Measurements from ENCODE around the gene FGD3.

The FGD3 gene

GRCh38 chr9:93057703-93058354 lies 110.5 kb downstream of the FGD3 start:
- peak; percentile 10 for DNase-seq

DNA sequence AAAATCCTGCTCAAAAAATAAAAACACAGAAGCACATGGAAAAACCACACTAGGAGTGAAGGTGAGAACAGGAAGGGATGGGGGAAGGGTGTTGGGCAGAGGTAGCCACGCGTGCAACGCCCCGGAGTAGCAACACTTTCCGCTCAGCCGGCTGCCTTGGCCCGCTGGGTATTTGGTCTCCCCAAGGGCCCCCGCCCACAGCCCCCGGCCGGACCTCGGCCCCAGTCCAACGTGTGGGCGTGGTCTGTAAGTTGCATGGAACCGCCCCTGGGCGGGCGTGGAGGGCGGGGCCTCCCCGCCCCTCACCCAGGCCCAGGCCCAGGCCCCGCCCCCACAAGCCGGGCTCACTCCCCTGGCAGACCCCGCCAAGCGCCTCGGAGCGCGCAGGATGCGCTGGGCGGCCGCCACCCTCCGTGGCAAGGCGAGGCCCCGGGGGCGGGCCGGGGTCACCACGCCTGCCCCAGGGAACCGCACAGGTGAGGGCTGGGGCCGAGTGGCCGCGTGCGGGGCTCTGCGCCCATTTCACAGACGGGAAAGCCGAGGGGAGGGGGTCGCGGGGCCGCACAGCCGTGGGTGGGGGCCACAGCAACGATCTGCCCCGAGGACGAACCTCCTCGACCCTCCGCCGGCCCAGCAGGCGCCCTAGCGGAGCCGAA lies 111.2 kb downstream of the FGD3 start, which contains the start of gene SUSD3:
TSS of gene SUSD3 (plus strand) at position 347 of the 656 bp plus-strand sequence. CDS start at position 389, 42 bp downstream.
- DNase-seq = peak; percentile 83

GRCh38 chr9:93059011-93059714 lies 111.8 kb downstream of the FGD3 start:
- DNase-seq = peak; percentile 49

- peak; percentile 29 for DNase-seq
These were observed 112.6 kb downstream of the FGD3 start for GRCh38 chr9:93059715-93060578.

- peak; percentile 22 for DNase-seq
These were observed 113.5 kb downstream of the FGD3 start for GRCh38 chr9:93060746-93061259.

- no peak for DNase-seq
These were observed 114.0 kb downstream of the FGD3 start for GRCh38 chr9:93061260-93061751.

DNA sequence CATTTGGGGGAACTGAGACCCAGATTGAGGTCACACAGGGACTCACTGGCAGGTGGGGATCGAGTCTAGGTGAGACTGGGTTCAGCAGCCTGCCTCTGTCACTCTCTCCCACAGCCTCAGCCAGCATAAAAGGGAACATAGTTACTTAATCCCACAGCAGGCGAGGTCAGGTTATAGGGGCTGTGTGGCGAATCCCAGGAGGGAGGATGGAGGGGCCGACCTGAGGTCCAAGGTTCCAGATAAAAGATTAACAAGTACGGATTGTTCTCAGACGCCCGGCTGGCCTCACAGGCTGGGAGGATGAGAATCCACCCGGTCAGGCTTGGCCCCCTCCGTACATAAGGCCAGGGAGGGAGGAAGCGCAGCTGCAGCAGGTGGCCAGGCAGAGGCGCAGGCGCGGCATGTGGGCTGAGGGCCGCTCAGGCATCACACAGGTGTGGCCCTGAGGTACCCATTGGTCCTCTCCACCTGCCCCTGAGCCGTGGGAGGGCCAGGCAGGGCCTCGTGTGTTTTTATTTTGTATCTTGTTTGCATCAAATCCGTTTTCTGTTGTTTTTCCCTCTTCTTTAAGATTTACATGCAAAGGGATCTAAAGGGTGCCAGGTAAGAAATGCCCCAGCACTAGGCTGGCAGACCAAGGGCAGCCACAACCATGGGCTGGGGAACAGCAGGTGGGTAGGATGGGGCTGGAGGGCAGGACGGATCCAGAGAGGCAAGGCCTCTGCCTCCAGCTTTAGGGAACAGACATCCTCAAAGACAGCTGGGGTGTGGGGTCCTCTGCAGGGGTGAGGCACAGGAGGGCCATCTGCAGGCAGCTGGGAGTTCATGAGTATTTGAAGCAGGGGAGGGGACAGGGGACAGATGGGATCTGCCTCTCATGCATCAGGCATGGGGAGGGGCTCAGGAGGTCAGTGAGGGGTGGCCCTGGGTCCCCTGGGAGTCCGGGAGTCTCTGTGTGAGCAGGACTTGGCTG lies 114.8 kb downstream of the FGD3 start:
- peak; percentile 57 for DNase-seq

GRCh38 chr9:93064392-93065134 lies 117.2 kb downstream of the FGD3 start:
- DNase-seq = peak; percentile 88

DNA sequence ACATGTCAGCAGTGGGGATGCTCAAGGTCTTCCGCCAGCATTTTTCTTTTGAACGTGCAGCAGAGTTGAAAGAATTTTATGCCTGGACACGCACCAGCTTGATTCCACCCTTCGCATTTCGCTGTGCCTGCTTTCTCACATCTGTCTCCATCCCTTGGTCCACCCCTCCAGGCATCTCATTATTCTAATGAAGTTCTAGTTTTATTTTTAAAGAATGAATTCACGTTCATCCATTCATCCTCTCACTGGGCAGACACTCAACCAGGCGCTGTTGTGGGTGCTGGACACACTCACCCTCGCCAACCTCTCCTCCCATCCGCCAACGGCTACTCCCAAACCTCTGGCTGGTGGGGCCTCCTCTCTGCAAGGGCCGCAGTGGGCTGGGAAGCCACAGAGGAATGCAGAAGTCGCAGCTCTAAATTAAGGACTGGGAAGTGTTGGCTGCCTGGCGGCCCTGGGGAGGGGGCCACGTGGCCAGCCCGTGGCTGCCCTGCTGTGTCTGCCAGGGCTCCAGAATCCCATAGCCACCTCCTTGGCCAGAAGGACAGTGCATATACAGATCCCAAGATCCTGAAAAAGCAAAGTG lies 117.9 kb downstream of the FGD3 start:
- DNase-seq = no peak

DNA sequence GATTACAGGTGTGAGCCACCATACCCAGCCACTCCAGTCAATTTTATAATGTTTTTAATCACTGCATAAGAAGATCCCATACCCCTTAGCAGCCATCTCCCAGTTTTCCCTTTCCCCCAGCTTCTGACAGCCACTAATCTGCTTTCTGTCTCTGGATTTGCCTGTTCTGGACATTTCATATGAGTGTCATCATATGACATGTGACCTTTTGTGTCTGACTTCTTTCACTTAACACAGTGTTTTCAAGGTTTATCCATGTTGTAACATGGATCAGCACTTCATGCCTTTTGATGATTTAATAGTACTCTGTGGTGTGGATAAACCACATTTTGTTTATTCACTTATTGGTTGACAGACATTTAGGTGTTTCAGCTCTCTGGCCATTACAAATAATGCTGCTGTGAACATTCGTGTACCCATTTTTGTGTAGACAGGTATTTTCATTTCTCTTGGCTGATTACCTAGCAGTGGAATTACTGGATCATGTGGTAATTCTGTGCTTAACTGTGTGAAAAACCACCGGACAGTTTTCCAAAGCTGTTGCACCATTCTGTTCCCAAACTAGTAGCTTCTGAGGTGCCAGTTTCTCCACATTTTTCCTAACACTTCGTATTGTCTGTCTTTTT lies 119.8 kb downstream of the FGD3 start:
- no peak for DNase-seq

DNA sequence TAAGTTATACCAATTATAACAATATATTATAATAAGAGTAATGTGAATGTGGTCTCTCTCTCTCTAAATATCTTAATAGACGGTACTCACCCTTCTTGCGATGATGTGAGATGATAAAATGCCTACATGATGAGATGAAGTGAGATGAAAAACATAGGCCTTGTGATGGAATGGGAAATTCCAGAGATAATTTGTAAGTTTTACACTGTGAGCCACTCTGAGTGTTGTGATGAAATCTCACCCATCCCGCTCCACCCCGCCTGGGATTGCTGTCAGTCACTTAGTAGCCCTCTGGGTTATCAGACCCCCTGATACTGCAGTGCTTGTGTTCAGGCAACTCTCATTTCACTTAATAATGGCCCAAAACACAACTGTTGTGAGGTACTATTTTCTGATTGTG lies 121.6 kb downstream of the FGD3 start:
- no peak for DNase-seq

- DNase-seq = no peak
These were observed 124.1 kb downstream of the FGD3 start for GRCh38 chr9:93071464-93071863.

- peak; percentile 52 for DNase-seq
These were observed 125.1 kb downstream of the FGD3 start for GRCh38 chr9:93072383-93072795.

GRCh38 chr9:93076101-93076791 lies 128.9 kb downstream of the FGD3 start:
- no peak for DNase-seq

- no peak for DNase-seq
These were observed 129.4 kb downstream of the FGD3 start for GRCh38 chr9:93076792-93077128.

DNA sequence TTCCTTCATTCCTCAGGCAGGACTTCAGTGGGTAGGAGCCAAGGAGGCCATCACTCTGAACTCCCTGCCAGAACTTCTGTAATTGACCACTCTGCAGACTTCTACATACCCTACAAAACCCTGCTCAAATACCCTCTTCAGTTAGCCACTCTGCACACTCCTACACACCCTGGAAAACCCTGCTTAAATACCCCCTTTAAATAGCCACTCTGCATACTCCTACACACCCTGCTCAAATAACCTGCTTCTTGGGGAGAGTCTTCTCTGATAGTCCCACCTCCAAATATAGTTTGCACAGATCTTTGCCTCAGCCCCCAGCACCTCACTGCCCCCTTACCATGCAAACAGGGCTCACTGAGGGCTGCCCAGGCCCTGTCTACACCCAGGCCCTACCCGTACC lies 130.0 kb downstream of the FGD3 start:
- no peak for DNase-seq

DNA sequence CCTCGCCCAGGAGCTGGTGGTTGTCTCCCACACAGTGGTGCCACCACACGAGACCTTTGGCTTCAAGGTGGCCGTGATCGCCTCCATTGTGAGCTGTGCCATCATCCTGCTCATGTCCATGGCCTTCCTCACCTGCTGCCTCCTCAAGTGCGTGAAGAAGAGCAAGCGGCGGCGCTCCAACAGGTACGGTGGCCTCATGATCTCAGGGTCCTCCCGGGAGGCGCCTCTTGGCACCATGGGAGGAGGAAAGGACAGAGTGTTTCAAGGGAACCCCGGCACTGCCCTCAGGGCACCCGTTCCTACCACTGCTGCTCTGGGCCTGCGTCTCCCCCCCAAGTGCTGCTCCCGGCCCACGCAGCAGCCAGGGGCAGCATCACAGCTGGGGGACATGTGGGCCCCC lies 130.5 kb downstream of the FGD3 start:
- no peak for DNase-seq

DNA sequence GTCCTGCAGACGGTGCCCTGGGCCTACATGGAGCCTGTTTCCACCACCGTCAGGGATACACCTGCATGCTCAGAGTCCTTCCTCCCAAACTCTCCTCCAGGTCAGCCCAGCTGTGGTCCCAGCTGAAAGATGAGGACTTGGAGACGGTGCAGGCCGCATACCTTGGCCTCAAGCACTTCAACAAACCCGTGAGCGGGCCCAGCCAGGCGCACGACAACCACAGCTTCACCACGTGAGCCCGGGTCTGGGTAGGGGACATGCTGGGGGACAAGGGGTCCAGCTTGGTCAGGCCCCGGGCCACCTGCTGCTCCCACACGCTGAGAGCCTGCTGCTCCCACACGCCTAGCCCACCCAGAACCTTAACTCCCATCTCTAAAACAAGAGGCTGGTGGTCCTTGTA lies 132.0 kb downstream of the FGD3 start:
- no peak for DNase-seq

DNA sequence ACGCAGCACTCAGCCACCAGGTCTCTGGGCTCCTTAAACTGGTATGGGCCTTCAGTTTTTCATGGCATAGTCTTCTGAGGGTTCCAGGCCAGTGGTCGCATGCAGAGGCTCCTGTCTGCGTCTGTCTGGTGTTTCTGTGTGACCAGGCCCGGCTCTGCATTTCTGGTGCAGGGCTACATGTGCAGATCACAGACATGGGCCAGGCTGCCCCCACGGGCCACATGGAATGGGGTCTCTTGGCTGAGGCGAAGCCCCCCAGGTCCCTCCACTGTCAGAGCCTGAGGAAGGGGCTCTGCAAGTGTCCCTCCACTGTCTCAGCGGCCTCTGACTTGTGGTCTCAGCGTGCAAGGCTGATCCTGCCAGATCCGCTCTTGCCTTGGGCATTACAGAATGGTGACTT lies 133.1 kb downstream of the FGD3 start:
- no peak for DNase-seq

Data from CD4-positive, alpha-beta T cell treated with Interleukin-17A for 4 hours (primary cell).